Parathyroid adenoma (tissue), 2 donors: Measurements from ENCODE around the gene HOXA3.

ENCODE experiments used
- H2AFZ ChIP-seq: fragments of 300-600 bp; sonication (generic); one replicate; pipeline ENCODE4 v1.7.0; 2017; ENCODE audit warnings: antibody characterized with exemption, mild to moderate bottlenecking
- H3K27ac ChIP-seq: fragments of 300-600 bp; sonication (generic); one replicate; pipeline ENCODE4 v1.7.0; 2017
- H3K27me3 ChIP-seq: fragments of 300-600 bp; sonication (generic); one replicate; pipeline ENCODE4 v1.7.0; 2017; ENCODE audit warnings: low read length; ENCODE audit not compliant: control insufficient read depth, insufficient read depth
- H3K36me3 ChIP-seq: fragments of 300-600 bp; sonication (generic); one replicate; pipeline ENCODE4 v1.7.0; 2017; ENCODE audit warnings: low read length; ENCODE audit not compliant: control insufficient read depth, insufficient read depth
- H3K4me1 ChIP-seq: fragments of 300-600 bp; sonication (generic); one replicate; pipeline ENCODE4 v1.7.0; 2017; ENCODE audit warnings: control low read depth
- H3K4me2 ChIP-seq: fragments of 300-600 bp; sonication (generic); one replicate; pipeline ENCODE4 v1.7.0; 2017; ENCODE audit warnings: low read length
- H3K4me3 ChIP-seq: fragments of 300-600 bp; sonication (generic); one replicate; pipeline ENCODE4 v1.7.0; 2017; ENCODE audit warnings: low read depth, low read length
- H3K79me2 ChIP-seq: fragments of 300-600 bp; sonication (generic); one replicate; pipeline ENCODE4 v1.7.0; 2017; ENCODE audit warnings: control low read depth
- H3K9ac ChIP-seq: fragments of 300-600 bp; sonication (generic); one replicate; pipeline ENCODE4 v1.7.0; 2017; ENCODE audit warnings: mild to moderate bottlenecking
- H3K9me3 ChIP-seq: fragments of 300-600 bp; sonication (generic); one replicate; pipeline ENCODE4 v1.7.0; 2017; ENCODE audit warnings: low read length; ENCODE audit not compliant: control insufficient read depth
- TF ChIP-seq, protein P1 (sequence below): fragments of 300-600 bp; sonication (generic); IDR thresholded peaks from one replicate; pipeline ENCODE4 v1.7.0; 2017; ENCODE audit warnings: antibody characterized with exemption, mild to moderate bottlenecking
- donor health status: primary hyperparathyroidism.

The HOXA3 gene

DNA sequence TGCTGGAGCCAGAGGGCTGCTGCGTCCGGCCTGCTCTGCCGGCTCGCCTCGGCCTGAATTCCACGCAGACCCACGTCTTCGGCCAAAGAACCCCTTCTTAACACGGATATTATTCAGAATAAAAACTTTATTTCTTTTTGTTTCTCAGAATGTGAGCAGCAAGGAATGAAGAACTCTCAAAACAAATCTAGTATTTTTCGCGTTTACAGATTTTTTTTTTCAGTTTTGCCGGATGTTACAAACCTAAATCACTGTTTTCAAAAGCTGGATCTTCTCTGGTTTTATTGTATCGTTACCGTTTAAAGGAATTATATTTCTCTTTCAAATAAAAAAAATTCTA lies 45.5 kb downstream of the HOXA3 start:
- TF ChIP-seq, protein P1, sequence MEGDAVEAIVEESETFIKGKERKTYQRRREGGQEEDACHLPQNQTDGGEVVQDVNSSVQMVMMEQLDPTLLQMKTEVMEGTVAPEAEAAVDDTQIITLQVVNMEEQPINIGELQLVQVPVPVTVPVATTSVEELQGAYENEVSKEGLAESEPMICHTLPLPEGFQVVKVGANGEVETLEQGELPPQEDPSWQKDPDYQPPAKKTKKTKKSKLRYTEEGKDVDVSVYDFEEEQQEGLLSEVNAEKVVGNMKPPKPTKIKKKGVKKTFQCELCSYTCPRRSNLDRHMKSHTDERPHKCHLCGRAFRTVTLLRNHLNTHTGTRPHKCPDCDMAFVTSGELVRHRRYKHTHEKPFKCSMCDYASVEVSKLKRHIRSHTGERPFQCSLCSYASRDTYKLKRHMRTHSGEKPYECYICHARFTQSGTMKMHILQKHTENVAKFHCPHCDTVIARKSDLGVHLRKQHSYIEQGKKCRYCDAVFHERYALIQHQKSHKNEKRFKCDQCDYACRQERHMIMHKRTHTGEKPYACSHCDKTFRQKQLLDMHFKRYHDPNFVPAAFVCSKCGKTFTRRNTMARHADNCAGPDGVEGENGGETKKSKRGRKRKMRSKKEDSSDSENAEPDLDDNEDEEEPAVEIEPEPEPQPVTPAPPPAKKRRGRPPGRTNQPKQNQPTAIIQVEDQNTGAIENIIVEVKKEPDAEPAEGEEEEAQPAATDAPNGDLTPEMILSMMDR, result no peak
- Histone ChIP-seq H2AFZ (no peak overlapping the region), H3K79me2 (no peaks in the 10 kb centered on the region), H3K4me2 (peak overlapping the region; percentile 86), H3K27ac (peak overlapping the region; percentile 17), H3K36me3 (no peaks in the 10 kb centered on the region), H3K4me3 (peak overlapping the region; percentile 97), H3K4me1 (no peaks in the 10 kb centered on the region), H3K27me3 (no peaks in the 10 kb centered on the region), H3K9me3 (no peaks in the 10 kb centered on the region), H3K9ac (no peak overlapping the region)

DNA sequence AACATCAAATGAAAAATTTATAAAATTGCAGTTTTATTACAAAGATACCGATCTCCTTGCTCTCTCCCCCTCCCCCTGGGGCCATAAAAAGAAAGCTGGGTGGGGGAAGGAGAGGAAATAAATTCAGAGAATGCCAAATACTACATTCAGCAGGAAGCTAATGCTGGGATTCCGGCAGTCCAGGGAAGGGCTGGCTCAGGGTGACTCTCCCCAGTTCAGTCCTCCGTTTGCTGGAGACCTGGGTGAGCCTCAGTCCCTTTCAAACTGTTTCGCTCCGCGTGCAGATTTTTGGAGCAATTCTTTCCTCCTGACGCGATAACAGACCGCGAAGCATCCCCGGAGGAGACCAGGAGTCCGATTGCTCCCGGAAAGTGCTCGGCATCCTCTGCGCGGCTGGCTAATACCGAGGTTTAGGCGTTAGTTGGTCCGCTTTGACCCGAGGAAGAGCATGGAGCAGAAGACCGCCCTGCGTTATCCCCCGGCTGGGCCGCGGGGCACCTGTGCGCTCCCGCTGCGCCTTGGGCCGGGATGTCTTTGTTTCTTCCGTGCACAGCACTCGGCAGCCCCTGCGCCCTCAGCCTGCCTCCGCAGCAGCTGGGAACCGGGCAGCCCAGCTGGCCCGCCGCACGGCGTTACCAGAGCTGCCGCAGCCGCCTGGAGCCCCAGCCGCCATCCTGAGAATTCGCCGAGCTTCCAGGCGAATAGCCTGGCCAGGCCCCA lies 46.0 kb downstream of the HOXA3 start:
- peak overlapping the region; percentile 17 for H3K27ac ChIP-seq
- peak overlapping the region; percentile 97 for H3K4me3 ChIP-seq
- no peak overlapping the region for H3K9ac ChIP-seq

DNA sequence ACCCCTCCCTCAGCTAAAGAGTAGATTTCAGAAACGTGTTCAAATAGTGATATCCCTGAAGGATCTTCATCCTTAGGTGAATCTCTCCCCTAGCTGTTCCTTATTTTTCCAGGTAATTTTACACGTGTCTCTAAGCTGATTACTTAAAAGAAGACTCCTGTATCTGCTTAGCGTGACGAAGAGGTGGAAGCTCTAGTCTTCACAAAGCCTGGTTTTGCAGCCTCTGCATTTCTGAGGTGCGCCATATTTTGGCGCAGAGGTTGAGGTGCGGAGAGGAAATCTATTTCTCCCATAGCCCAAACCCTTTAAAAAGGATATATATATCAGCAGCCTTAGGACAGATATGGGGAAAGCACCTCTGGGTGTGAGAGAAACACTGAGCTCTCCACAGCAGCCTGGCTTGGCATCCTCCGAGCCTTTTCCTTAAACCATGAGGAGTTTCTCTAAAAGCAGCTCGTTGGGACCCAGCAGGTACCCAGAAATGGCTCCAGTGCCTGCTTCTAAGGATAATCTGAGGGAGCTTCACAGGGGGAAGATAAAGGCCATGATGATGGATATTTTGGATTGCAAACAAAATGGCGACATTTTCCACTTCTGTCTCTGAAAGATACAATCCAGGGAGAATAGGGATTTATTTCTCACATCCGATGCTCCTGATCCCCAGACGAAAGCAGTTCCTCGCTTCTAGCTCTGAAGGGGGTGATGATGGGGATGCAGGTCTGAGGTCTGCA lies 46.9 kb downstream of the HOXA3 start:
- H2AFZ ChIP-seq, result no peak overlapping the region
- peak overlapping the region; percentile 86 for H3K4me2 ChIP-seq
- H3K36me3 ChIP-seq, result no peaks in the 10 kb centered on the region
- H3K27me3 ChIP-seq, result no peaks in the 10 kb centered on the region
- TF ChIP-seq, protein P1, result no peak
- no peaks in the 10 kb centered on the region for H3K79me2 ChIP-seq
- peak overlapping the region; percentile 17 for H3K27ac ChIP-seq
- no peak overlapping the region for H3K9ac ChIP-seq
- H3K4me3 ChIP-seq, result peak overlapping the region; percentile 97
- H3K4me1 ChIP-seq, result no peaks in the 10 kb centered on the region
- no peaks in the 10 kb centered on the region for H3K9me3 ChIP-seq

More for the DNA sequence above, 46.0 kb downstream of the HOXA3 start:
- Histone ChIP-seq H3K9me3 (no peaks in the 10 kb centered on the region), H3K27me3 (no peaks in the 10 kb centered on the region), H3K36me3 (no peaks in the 10 kb centered on the region), H2AFZ (no peak overlapping the region), H3K4me1 (no peaks in the 10 kb centered on the region), H3K79me2 (no peaks in the 10 kb centered on the region), H3K4me2 (peak overlapping the region; percentile 86)
- TF ChIP-seq, protein P1, result no peak

DNA sequence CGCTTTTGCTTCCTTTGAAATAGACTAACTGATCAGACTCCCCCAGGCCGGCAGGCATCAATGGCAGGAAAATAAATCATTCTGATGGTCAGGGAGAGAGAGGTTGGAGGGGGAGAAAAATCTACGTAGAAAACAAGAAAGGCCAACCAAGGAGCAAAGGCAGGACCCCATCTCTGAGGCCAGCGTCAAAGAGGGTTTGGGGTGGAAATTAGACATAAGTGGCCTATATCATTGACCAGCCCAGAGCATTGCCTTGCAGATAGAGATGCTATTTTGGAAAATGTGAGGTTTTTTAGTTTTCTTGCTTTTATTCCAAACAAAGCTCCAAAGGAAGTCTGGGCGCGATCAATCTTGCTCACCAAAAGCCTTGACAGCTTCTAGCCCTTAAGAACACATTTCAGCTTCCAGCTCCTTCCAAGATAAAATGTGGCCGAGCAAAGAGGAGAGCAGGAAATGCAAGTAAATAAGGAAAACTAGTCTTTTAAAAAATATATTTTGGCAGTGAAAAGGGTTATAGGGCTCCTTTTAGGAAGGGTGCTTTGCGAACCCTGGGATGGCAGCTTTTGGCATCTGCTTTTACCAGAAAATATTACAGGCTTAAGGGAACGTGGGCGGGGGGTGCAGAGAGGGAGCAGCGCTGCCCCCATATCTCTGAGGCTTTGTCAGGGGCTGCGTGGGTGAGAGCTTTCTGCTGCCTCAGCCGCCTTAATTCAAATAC lies 47.9 kb downstream of the HOXA3 start:
- Histone ChIP-seq H3K9me3 (no peaks in the 10 kb centered on the region), H3K4me3 (peak overlapping the region; percentile 97), H3K36me3 (no peaks in the 10 kb centered on the region), H3K9ac (no peak overlapping the region), H3K4me1 (no peaks in the 10 kb centered on the region), H3K27me3 (no peaks in the 10 kb centered on the region), H3K27ac (peak overlapping the region; percentile 53), H3K79me2 (no peaks in the 10 kb centered on the region), H3K4me2 (peak overlapping the region; percentile 86), H2AFZ (no peak overlapping the region)
- TF ChIP-seq, protein P1, result no peak
